LoVo (cell line): ENCODE measurements around the gene SINHCAF.

ENCODE experiments used
- DNase-seq: peaks from one replicate; pipeline ENCODE4 v3.0.0-alpha.2; 2016; ENCODE audit warnings: low spot score

SINHCAF gene

GRCh38 chr12:31233061-31233730 lies 92.8 kb downstream of the SINHCAF start:
- no peak for DNase-seq

GRCh38 chr12:31232361-31232965 lies 93.5 kb downstream of the SINHCAF start:
- no peak for DNase-seq

GRCh38 chr12:31231611-31232360 lies 94.2 kb downstream of the SINHCAF start:
- no peak for DNase-seq
